Gastroesophageal sphincter (tissue), 4 donors: ENCODE results near the gene GSDME. TPM values are rescaled to one million over a fixed set of nuclear protein-coding genes. Genes with fewer than 3 reads are reported as not detected.

ENCODE experiments used
- ATAC-seq: fragments of 150-250 bp; one replicate; pipeline ENCODE4 v1.9.1; 2016; ENCODE audit warnings: mild to moderate bottlenecking, moderate library complexity
- H3K27ac ChIP-seq, 4 donors: fragments of 200-600 bp; sonication (generic) in 3 of 4; 1 replicate in 3 of 4; 2 replicates in 1 of 4; pipeline ENCODE4 v1.5.1; 2016 to 2019
- H3K27me3 ChIP-seq: fragments of 200-600 bp; sonication (generic); one replicate; pipeline ENCODE4 v1.5.1; 2019
- H3K36me3 ChIP-seq, 2 donors: fragments of 200-600 bp; sonication (generic); one replicate each; pipeline ENCODE4 v1.5.1; 2019; ENCODE audit warnings: control low read depth in 1 of 2
- H3K4me1 ChIP-seq, 3 donors: fragments of 200-600 bp; sonication (generic); 1 replicate in 2 of 3; 2 replicates in 1 of 3; pipeline ENCODE4 v1.5.1; 2016 to 2019; ENCODE audit warnings: control low read depth in 2 of 3
- H3K4me3 ChIP-seq, 2 donors: fragments of 200-600 bp; sonication (generic); one replicate each; pipeline ENCODE4 v1.5.1; 2019; ENCODE audit warnings: mild to moderate bottlenecking in 1 of 2, moderate library complexity in 1 of 2
- H3K9me3 ChIP-seq, 3 donors: fragments of 200-600 bp; sonication (generic); one replicate each; pipeline ENCODE4 v1.5.1; 2017 to 2019; ENCODE audit warnings: control low read depth in 2 of 3
- CTCF ChIP-seq, 4 experiments: fragments of 200-600 bp in 2 of 4; fragments of 450-650 bp in 2 of 4; sonication (generic) in 1 of 4; IDR thresholded peaks; one replicate each; pipeline ENCODE4 v1.5.1; 2017 to 2019; ENCODE audit warnings: antibody characterized with exemption in 4 of 4, mild to moderate bottlenecking in 2 of 4, moderate library complexity in 2 of 4
- EP300 ChIP-seq: sonication (generic); formaldehyde crosslinking; IDR thresholded peaks from one replicate; pipeline ENCODE4 v1.6.1; 2017; ENCODE audit warnings: antibody characterized with exemption, mild to moderate bottlenecking
- POLR2A ChIP-seq, 2 donors: fragments of 450-650 bp; IDR thresholded peaks; one replicate each; pipeline ENCODE4 v1.6.1; 2017; ENCODE audit warnings: antibody characterized with exemption in 2 of 2, mild to moderate bottlenecking in 2 of 2, moderate library complexity in 1 of 2
- POLR2AphosphoS5 ChIP-seq: sonication (generic); formaldehyde crosslinking; IDR thresholded peaks from one replicate; pipeline ENCODE4 v1.6.1; 2017; ENCODE audit warnings: antibody characterized with exemption
- WGBS, 2 donors: methylation state at CpG; one replicate each; pipeline ENCODE4 v1.1.5; 2018; ENCODE audit warnings: low coverage in 1 of 2; 5-methylcytosine and 5-hydroxymethylcytosine counted together
- total RNA-seq, 4 donors: library from RNA; depleted of rRNA; stranded (reverse); fragments of >200 nt; gene quantifications; one replicate each; pipeline ENCODE4 v1.1.0, GENCODE V29; 2016

The GSDME gene
- total RNA-seq = 1 to 10 TPM; 6.4 to 9.8 (median 8.4) TPM

GRCh38 chr7:24757353-24758275 is at the start of gene GSDME:
GSDME (minus strand) TSS chr7:24757464; CDS start chr7:24749774, 7,690 bp downstream.
- 47 to 74% methylated on average over 4 to 10 of the region's 81 CpGs for WGBS, 2 donors
- Histone ChIP-seq H3K4me1 (peaks cover 0 to 17% (median 8%) of the 10 kb centered on the region in 3 donors), H3K27ac (peak within 1 kb of the TSS; percentile 41 to 87 (median 84))

GRCh38 chr7:24802300-24802699 is 45.0 kb upstream of the GSDME start:
- ATAC-seq = no peak
- Histone ChIP-seq H3K27me3 (no peaks in the 10 kb centered on the region), H3K4me1 (no peaks in the 10 kb centered on the region), H3K4me3 (no peak overlapping the region), H3K36me3 (peaks cover 0 to 27% of the 10 kb centered on the region in 2 donors), H3K27ac (no peak overlapping the region), H3K9me3 (no peaks in the 10 kb centered on the region)
- TF ChIP-seq CTCF (IDR thresholded peaks at IDR 0.05) (no peak), EP300 (no peak), POLR2A (IDR thresholded peaks at IDR 0.05) (no peak), POLR2AphosphoS5 (no peak)
- WGBS, 2 donors = 93 to 97% methylated on average over 5 of the region's 5 CpGs

More at GRCh38 chr7:24757353-24758275, at the start of gene GSDME:
- no peaks in the 10 kb centered on the region for H3K27me3 ChIP-seq
- no peaks in the 10 kb centered on the region for H3K9me3 ChIP-seq
- ATAC-seq = peak; percentile 92
- TF ChIP-seq POLR2AphosphoS5 (no peak), POLR2A (IDR thresholded peaks at IDR 0.05) (peak in 1 of 2 donors; percentile 18), CTCF (IDR thresholded peaks at IDR 0.05) (peak in 1 of 4 experiments; percentile 18)
- H3K4me3 ChIP-seq = peak within 1 kb of the TSS; percentile 69 to 82
- no peaks in the 10 kb centered on the region for H3K36me3 ChIP-seq

GRCh38 chr7:24801883-24802282 is 44.6 kb upstream of the GSDME start:
- Histone ChIP-seq H3K4me1 (no peaks in the 10 kb centered on the region), H3K27me3 (no peaks in the 10 kb centered on the region), H3K9me3 (no peaks in the 10 kb centered on the region), H3K4me3 (no peak overlapping the region), H3K36me3 (peaks cover 0 to 27% of the 10 kb centered on the region in 2 donors), H3K27ac (no peak overlapping the region)
- TF ChIP-seq CTCF (IDR thresholded peaks at IDR 0.05) (no peak), POLR2AphosphoS5 (no peak), EP300 (no peak)
- no peak for ATAC-seq
- 90 to 96% methylated on average over 2 of the region's 2 CpGs for WGBS, 2 donors

GRCh38 chr7:24800667-24801066 is 43.4 kb upstream of the GSDME start:
- H3K4me3 ChIP-seq = no peak overlapping the region
- no peaks in the 10 kb centered on the region for H3K9me3 ChIP-seq
- no peak overlapping the region for H3K27ac ChIP-seq
- no peaks in the 10 kb centered on the region for H3K27me3 ChIP-seq
- H3K4me1 ChIP-seq = no peaks in the 10 kb centered on the region
- peaks cover 0 to 27% of the 10 kb centered on the region in 2 donors for H3K36me3 ChIP-seq
- no peak for ATAC-seq
- TF ChIP-seq EP300 = no peak
- no peak for TF ChIP-seq CTCF (IDR thresholded peaks at IDR 0.05)
- TF ChIP-seq POLR2AphosphoS5 = no peak
- no peak for TF ChIP-seq POLR2A (IDR thresholded peaks at IDR 0.05)
- WGBS, 2 donors = 94 to 96% methylated on average over 5 to 9 of the region's 9 CpGs

GRCh38 chr7:24800073-24800472 is 42.8 kb upstream of the GSDME start:
- 86 to 100% methylated on average over 2 to 6 of the region's 6 CpGs for whole genome bisulfite sequencing, 2 donors

More at GRCh38 chr7:24800073-24800472, 42.8 kb upstream of the GSDME start:
- ATAC-seq = no peak
- peaks cover 0 to 27% of the 10 kb centered on the region in 2 donors for H3K36me3 ChIP-seq
- H3K4me1 ChIP-seq = no peaks in the 10 kb centered on the region
- no peak overlapping the region for H3K4me3 ChIP-seq
- H3K27ac ChIP-seq = no peak overlapping the region
- no peaks in the 10 kb centered on the region for H3K9me3 ChIP-seq
- no peaks in the 10 kb centered on the region for H3K27me3 ChIP-seq
- TF ChIP-seq EP300 (no peak), POLR2A (IDR thresholded peaks at IDR 0.05) (no peak), CTCF (IDR thresholded peaks at IDR 0.05) (no peak), POLR2AphosphoS5 (no peak)
